Mammary epithelial cell (primary cell): ENCODE data around the gene IDUA.

ENCODE experiments used
- EZH2 ChIP-seq: IDR thresholded peaks from 2 replicates; pipeline ENCODE4 v1.6.1; 2012; ENCODE audit warnings: low read length, inconsistent platforms, borderline replicate concordance
- TF ChIP-seq, protein P1 (sequence below), 2 donors: IDR thresholded peaks in 1 of 2; conservative IDR thresholded peaks in 1 of 2; 2 replicates each; pipeline ENCODE4 v1.5.1; 2011 to 2012; ENCODE audit warnings: inconsistent platforms in 2 of 2, low read length in 2 of 2, mild to moderate bottlenecking in 2 of 2, control low read depth in 1 of 2, low read depth in 1 of 2; ENCODE audit not compliant: insufficient read depth in 1 of 2; ENCODE audit errors: extremely low read depth in 1 of 2

DNA sequence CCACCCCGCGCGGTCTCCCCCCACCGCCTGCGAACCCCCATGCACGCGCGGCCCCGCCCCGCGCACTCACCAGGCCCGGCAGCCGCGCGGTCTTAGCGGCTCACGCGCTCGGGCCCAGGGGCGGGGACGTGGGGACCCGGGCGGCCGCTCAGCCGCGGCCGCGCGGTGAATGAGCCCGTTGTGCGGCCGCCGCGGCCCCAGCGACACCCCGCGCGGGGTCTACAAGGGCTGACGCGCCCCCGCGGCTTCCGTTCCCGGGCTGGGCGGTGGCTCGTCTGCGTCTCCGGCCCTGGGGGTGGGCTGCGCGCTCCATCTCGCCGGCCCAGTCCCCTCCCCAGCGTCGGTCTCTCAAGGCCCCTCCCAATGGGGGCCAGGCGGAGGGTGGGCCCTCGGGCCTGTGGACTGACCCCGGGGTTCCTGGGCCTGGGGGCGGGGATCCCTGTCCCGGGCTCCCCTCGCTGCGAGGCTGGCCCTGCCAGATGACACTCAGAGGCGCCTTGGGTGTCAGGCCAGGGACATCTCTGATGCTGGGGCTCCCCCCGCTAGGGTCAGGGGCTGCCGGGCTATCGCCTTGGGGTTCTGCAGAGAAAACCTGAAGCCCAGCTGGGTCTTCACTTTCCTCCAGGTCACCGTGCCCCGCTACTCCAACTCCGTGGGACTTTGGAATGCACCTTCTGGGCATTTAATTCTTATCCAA, 10.7 kb downstream of the IDUA start:
- TF ChIP-seq, protein P1, sequence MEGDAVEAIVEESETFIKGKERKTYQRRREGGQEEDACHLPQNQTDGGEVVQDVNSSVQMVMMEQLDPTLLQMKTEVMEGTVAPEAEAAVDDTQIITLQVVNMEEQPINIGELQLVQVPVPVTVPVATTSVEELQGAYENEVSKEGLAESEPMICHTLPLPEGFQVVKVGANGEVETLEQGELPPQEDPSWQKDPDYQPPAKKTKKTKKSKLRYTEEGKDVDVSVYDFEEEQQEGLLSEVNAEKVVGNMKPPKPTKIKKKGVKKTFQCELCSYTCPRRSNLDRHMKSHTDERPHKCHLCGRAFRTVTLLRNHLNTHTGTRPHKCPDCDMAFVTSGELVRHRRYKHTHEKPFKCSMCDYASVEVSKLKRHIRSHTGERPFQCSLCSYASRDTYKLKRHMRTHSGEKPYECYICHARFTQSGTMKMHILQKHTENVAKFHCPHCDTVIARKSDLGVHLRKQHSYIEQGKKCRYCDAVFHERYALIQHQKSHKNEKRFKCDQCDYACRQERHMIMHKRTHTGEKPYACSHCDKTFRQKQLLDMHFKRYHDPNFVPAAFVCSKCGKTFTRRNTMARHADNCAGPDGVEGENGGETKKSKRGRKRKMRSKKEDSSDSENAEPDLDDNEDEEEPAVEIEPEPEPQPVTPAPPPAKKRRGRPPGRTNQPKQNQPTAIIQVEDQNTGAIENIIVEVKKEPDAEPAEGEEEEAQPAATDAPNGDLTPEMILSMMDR (conservative IDR thresholded peaks at IDR 0.05 in 1 of 2, IDR thresholded peaks at IDR 0.05 in 1 of 2; ENCODE audit: extremely low read depth in 1 of 2, insufficient read depth in 1 of 2, low read depth in 1 of 2, low read length in 2 of 2): no peak
- no peak for TF ChIP-seq EZH2
